Kidney (tissue), 14 donors: ENCODE data around the gene PPP2R2C. TPM values are rescaled to one million over a fixed set of nuclear protein-coding genes. Genes with fewer than 3 reads are reported as not detected.

Experiments used
- DNase-seq, 5 donors: peaks; one replicate each; pipeline ENCODE4 v3.0.0-alpha.2; 2013 to 2020
- FAIRE-seq: peaks from 2 replicates; lab custom pipeline; 2012; peaks lifted over from hg19 to GRCh38; lab: Jason Lieb, UNC
- H3K27ac ChIP-seq, 2 donors: one replicate each; pipeline ENCODE4 v1.7.0; 2013; ENCODE audit warnings: low read depth in 2 of 2, low read length in 2 of 2, inconsistent platforms in 1 of 2
- H3K27me3 ChIP-seq: one replicate; pipeline ENCODE4 v1.7.1; 2013; ENCODE audit warnings: low read length, inconsistent platforms; ENCODE audit not compliant: control insufficient read depth, insufficient read depth
- H3K36me3 ChIP-seq, 3 donors: one replicate each; pipeline versions ENCODE4 v1.7.0 to v1.7.1; 2013; ENCODE audit warnings: low read length in 3 of 3, control low read depth in 1 of 3, inconsistent platforms in 1 of 3; ENCODE audit not compliant: insufficient read depth in 3 of 3, control insufficient read depth in 2 of 3
- H3K4me1 ChIP-seq, 3 donors: one replicate each; pipeline versions ENCODE4 v1.7.0 to v1.7.1; 2013; ENCODE audit warnings: low read length in 3 of 3, inconsistent platforms in 1 of 3, low read depth in 1 of 3; ENCODE audit not compliant: control insufficient read depth in 2 of 3, insufficient read depth in 2 of 3
- H3K4me3 ChIP-seq, 3 donors: one replicate each; pipeline versions ENCODE4 v1.7.0 to v1.8.1; 2013; ENCODE audit warnings: low read length in 3 of 3, control low read depth in 1 of 3, inconsistent platforms in 1 of 3
- H3K9ac ChIP-seq, 3 donors: one replicate each; pipeline versions ENCODE4 v1.7.0 to v1.7.1; 2013; ENCODE audit warnings: low read length in 3 of 3, control low read depth in 1 of 3, inconsistent platforms in 1 of 3
- H3K9me3 ChIP-seq, 3 donors: one replicate each; pipeline versions ENCODE4 v1.7.0 to v1.7.1; 2013; ENCODE audit warnings: low read length in 3 of 3, control low read depth in 1 of 3, inconsistent platforms in 1 of 3; ENCODE audit not compliant: control insufficient read depth in 2 of 3, insufficient read depth in 1 of 3
- CTCF ChIP-seq: IDR thresholded peaks from 3 replicates; pipeline ENCODE4 v1.5.1; 2012; ENCODE audit warnings: mild to moderate bottlenecking, moderate library complexity, borderline replicate concordance; ENCODE audit not compliant: insufficient read depth; ENCODE audit errors: extremely low read depth
- intact Hi-C: fragments of 100-400 bp; cut with DNase I; formaldehyde crosslinking; loops from one replicate; pipeline ENCODE4 v1.11.1; 2022
- polyA plus RNA-seq: library from polyadenylated mRNA; stranded (reverse); fragments of 350-450 nt; fragmentation: Illumina TruSeq; extraction: RNeasy Lipid Tissue Mini Kit (QIAGEN cat#74804); gene quantifications from one replicate; pipeline ENCODE4 v1.2.3, GENCODE V29; 2014; ENCODE audit warnings: low read depth, low replicate concordance; ENCODE audit not compliant: insufficient read depth
- total RNA-seq: library from RNA; stranded (reverse); fragmentation: NEBNext Ultra II Directional; extraction: Animal tissue kit (Norgen Biotek cat#: 25700); gene quantifications from one replicate; pipeline ENCODE4 v1.2.1, GENCODE V29; 2021
- donor health status: control.
- donor health status: control.
- donor health status: control.
- donor health status: control.
- donor health status: control.
- donor health status: DM: yes; HTN: yes; CAD: no.
- donor health status: Normal renal cell carcinoma (clear cell type).

Gene PPP2R2C
- total and polyA plus RNA-seq, 2 donors from 2014 or later = 0.39 to 0.82 TPM

DNA sequence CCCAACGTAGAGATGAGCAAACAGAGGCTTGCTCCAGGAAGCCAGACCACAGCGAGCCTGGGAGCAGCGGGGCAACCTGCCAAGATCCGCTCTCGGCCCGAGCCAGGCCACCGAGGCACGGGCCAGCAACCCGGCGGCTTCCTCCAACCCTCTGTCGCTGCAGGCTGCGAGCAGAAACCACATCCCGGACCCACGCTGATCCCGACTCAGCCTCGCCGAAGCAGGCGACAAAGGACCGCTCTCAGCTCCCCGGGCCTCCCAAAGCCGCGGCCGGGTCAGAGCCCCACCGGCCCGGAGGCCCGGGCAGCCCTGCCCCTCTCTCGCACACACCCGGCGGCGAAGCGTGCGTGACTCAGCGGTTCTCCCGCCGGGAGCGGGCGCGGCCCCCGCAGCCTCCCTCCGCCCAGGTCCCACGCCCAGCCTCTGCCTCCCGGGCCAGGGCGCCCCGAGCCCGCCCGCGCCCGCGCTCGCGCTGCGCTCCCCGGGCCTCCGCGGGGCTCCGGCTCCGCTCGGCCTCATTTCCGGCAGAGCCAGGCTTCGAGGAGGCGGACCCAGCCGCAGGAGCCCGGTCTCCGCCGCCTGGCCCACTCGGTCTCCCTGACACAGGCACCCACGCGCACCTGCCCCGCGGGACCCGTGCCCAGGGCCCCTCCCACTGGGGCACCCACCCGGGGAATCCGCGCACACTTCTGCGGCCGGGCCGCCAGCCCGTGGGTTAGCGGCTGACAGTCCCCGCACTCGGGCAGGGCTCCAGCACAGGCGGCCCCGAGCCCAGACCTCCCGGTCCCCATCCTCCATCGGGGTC lies 1.7 kb downstream of the PPP2R2C start:
- Histone ChIP-seq H3K4me1 (peaks cover 0 to 5% (median 0%) of the 10 kb centered on the region in 3 donors), H3K27ac (no peak overlapping the region), H3K9ac (no peak overlapping the region), H3K36me3 (no peaks in the 10 kb centered on the region), H3K4me3 (no peak overlapping the region), H3K9me3 (no peaks in the 10 kb centered on the region), H3K27me3 (peaks cover 16% of the 10 kb centered on the region)
- TF ChIP-seq CTCF = no peak
- FAIRE-seq = no peak
- peak in 3 of 5 donors; percentile 13 to 41 (median 18) for DNase-seq
- intact Hi-C loops = no loop called here

GRCh38 chr4:6469898-6470501 lies 2.4 kb downstream of the PPP2R2C start:
- no peak for TF ChIP-seq CTCF
- Histone ChIP-seq H3K27ac (no peak overlapping the region), H3K27me3 (peaks cover 16% of the 10 kb centered on the region), H3K9ac (no peak overlapping the region), H3K9me3 (no peaks in the 10 kb centered on the region), H3K36me3 (no peaks in the 10 kb centered on the region), H3K4me3 (no peak overlapping the region), H3K4me1 (peaks cover 0 to 5% (median 0%) of the 10 kb centered on the region in 3 donors)
- DNase-seq = peak in 1 of 5 donors; percentile 6
- FAIRE-seq = no peak
- intact Hi-C loops = no loop called here

GRCh38 chr4:6469144-6469543 lies 3.3 kb downstream of the PPP2R2C start:
- Histone ChIP-seq H3K27ac (no peak overlapping the region), H3K9me3 (no peaks in the 10 kb centered on the region), H3K36me3 (no peaks in the 10 kb centered on the region), H3K4me1 (peaks cover 0 to 5% (median 0%) of the 10 kb centered on the region in 3 donors), H3K9ac (no peak overlapping the region), H3K4me3 (no peak overlapping the region), H3K27me3 (peaks cover 16% of the 10 kb centered on the region)
- DNase-seq (peak in 1 of 5 donors; percentile 2), FAIRE-seq (no peak)
- intact Hi-C loops = no loop called here
- no peak for TF ChIP-seq CTCF
